PFSK-1 (cell line): ENCODE results near the gene INHBB.

Experiments
- POLR2AphosphoS5 ChIP-seq: IDR thresholded peaks from 2 replicates; pipeline ENCODE4 v1.6.1; 2012; ENCODE audit warnings: low read depth, mild to moderate bottlenecking, control low read depth, low read length, moderate library complexity
- REST ChIP-seq, 2 experiments: IDR thresholded peaks; 2 replicates each; pipeline versions ENCODE4 v1.6.1 to v1.8.0; 2011 to 2012; ENCODE audit warnings: low read depth in 2 of 2, low read length in 2 of 2, control low read depth in 1 of 2, inconsistent platforms in 1 of 2, mild to moderate bottlenecking in 1 of 2, moderate library complexity in 1 of 2; ENCODE audit not compliant: insufficient read depth in 1 of 2

- no peak for TF ChIP-seq POLR2AphosphoS5
- no peak for TF ChIP-seq REST (IDR thresholded peaks at IDR 0.05; ENCODE audit: insufficient read depth in 1 of 2, low read depth in 2 of 2, low read length in 2 of 2)
Measured at GRCh38 chr2:120385355-120386127, 39.6 kb downstream of the INHBB start.
